Epithelial cell of umbilical artery (primary cell): ENCODE results near the gene RHBDD3. TPM values are rescaled to one million over a fixed set of nuclear protein-coding genes. Genes with fewer than 3 reads are reported as not detected.

Experiments
- total RNA-seq: library from RNA; depleted of rRNA; stranded (reverse); fragments of >200 nt; gene quantifications from 2 replicates; pipeline ENCODE4 v1.2.3, GENCODE V29; 2014

Gene RHBDD3
- 18.2 and 20.8 TPM in 2 replicates for total RNA-seq

GRCh38 chr22:29267858-29268510 is at the start of gene RHBDD3, which contains the start of gene EWSR1:
Gene RHBDD3 (minus strand): TSS chr22:29267981. CDS start chr22:29265626, 2,355 bp downstream.
Gene EWSR1 (plus strand): TSS chr22:29268268. CDS start chr22:29268337, 69 bp downstream.

GRCh38 chr22:29315286-29316140 is 47.7 kb upstream of the RHBDD3 start, which contains the start of gene RASL10A:
Gene RASL10A (minus strand): TSS chr22:29315697. CDS start chr22:29315246, 451 bp downstream.

GRCh38 chr22:29306175-29306834 is 38.5 kb upstream of the RHBDD3 start, which contains the start of gene GAS2L1:
Gene GAS2L1 (plus strand): TSS chr22:29306650. CDS start chr22:29308106, 1,456 bp downstream.

Other genes with a start within 250 kb of the RHBDD3 start
- not detected in 2 replicates for gene C22orf31, start 206.2 kb downstream of the RHBDD3 start, total RNA-seq
- gene KREMEN1, start 194.9 kb downstream of the RHBDD3 start, total RNA-seq: 0.30 and 0.32 TPM in 2 replicates
- gene EMID1, start 62.1 kb downstream of the RHBDD3 start, total RNA-seq: not detected in 2 replicates
- gene EWSR1, start 287 bp upstream of the RHBDD3 start, total RNA-seq: 162 and 165 TPM in 2 replicates
- 16.3 and 20.5 TPM in 2 replicates for gene GAS2L1, start 38.7 kb upstream of the RHBDD3 start, total RNA-seq
- gene RASL10A, start 47.7 kb upstream of the RHBDD3 start, total RNA-seq: 0.61 and 2.9 TPM in 2 replicates
- 94.5 and 121 TPM in 2 replicates for gene AP1B1, start 120.6 kb upstream of the RHBDD3 start, total RNA-seq
- not detected in 2 replicates for gene RFPL1, start 170.6 kb upstream of the RHBDD3 start, total RNA-seq
- gene NEFH, start 212.2 kb upstream of the RHBDD3 start, total RNA-seq: 0.97 and 1.1 TPM in 2 replicates